Panc1 (cell line): ENCODE measurements around the gene STAC. TPM values are rescaled to one million over a fixed set of nuclear protein-coding genes. Genes with fewer than 3 reads are reported as not detected.

ENCODE experiments used
- ATAC-seq: fragments of 200-7000 bp; cut with Tn5 transposase; 2 replicates; pipeline ENCODE4 v1.9.1; 2020; ENCODE audit warnings: mild to moderate bottlenecking, moderate library complexity
- BruUV-seq: library from RNA; stranded (reverse); fragments of 400-500 nt; replicated peaks from 2 replicates; lab custom pipeline; 2021; lab: Mats Ljungman, UMichigan
- CTCF ChIA-PET: fragments of 300-600 bp; sonication (Branson Sonifier 250); formaldehyde crosslinking; loops from one replicate; lab custom pipeline; 2022; ENCODE audit warnings: antibody characterized with exemption; lab: Charles Lee
- POLR2A ChIA-PET: fragments of 300-600 bp; sonication (Branson Sonifier 250); formaldehyde crosslinking; loops from one replicate; lab custom pipeline; 2022; ENCODE audit warnings: antibody characterized with exemption; lab: Charles Lee
- DNase-seq: peaks from one replicate; pipeline ENCODE4 v3.0.0-alpha.2; 2010; ENCODE audit warnings: low read depth, low spot score
- H3K27ac ChIP-seq: 2 replicates; pipeline ENCODE4 v1.5.1; 2011; ENCODE audit warnings: mild to moderate bottlenecking, low read length, inconsistent platforms
- H3K27me3 ChIP-seq: fragments of 200-500 bp; sonication (Bioruptor generic); 2 replicates; pipeline ENCODE4 v1.6.0; 2014; ENCODE audit warnings: low read length, inconsistent platforms; ENCODE audit not compliant: control insufficient read depth, insufficient read depth
- H3K36me3 ChIP-seq: fragments of 200-500 bp; sonication (Bioruptor generic); 2 replicates; pipeline ENCODE4 v1.5.1; 2014; ENCODE audit warnings: inconsistent platforms, mild to moderate bottlenecking, low read length, moderate library complexity; ENCODE audit not compliant: control insufficient read depth, insufficient read depth
- H3K4me1 ChIP-seq: 2 replicates; pipeline ENCODE4 v1.5.1; 2011; ENCODE audit warnings: inconsistent platforms, mild to moderate bottlenecking, low read length, moderate library complexity; ENCODE audit not compliant: control insufficient read depth, insufficient read depth
- H3K4me3 ChIP-seq, 2 experiments: 2 replicates each; pipeline ENCODE4 v1.5.1; 2011 to 2012; ENCODE audit warnings: low read depth in 2 of 2, low read length in 2 of 2, mild to moderate bottlenecking in 2 of 2, inconsistent platforms in 1 of 2, moderate library complexity in 1 of 2
- H3K9me3 ChIP-seq: fragments of 200-500 bp; sonication (Bioruptor generic); 2 replicates; pipeline ENCODE4 v1.5.1; 2014; ENCODE audit warnings: low read depth, mild to moderate bottlenecking, inconsistent platforms, low read length, moderate library complexity; ENCODE audit not compliant: control insufficient read depth, insufficient read depth
- CTCF ChIP-seq: fragments of 450-650 bp; IDR thresholded peaks from 2 replicates; pipeline ENCODE4 v1.5.1; 2017; ENCODE audit warnings: mild to moderate bottlenecking
- POLR2AphosphoS5 ChIP-seq: IDR thresholded peaks from 2 replicates; pipeline ENCODE4 v1.6.1; 2012; ENCODE audit warnings: mild to moderate bottlenecking, low read depth, low read length, moderate library complexity
- REST ChIP-seq, 2 experiments: IDR thresholded peaks; 2 replicates each; pipeline ENCODE4 v1.6.1; 2011 to 2012; ENCODE audit warnings: low read depth in 2 of 2, control low read depth in 1 of 2, low read length in 1 of 2, mild to moderate bottlenecking in 1 of 2, moderate library complexity in 1 of 2; ENCODE audit not compliant: insufficient read depth in 1 of 2
- SIN3A ChIP-seq: IDR thresholded peaks from 2 replicates; pipeline ENCODE4 v1.6.1; 2012; ENCODE audit warnings: low read depth, mild to moderate bottlenecking, low read length, moderate library complexity, borderline replicate concordance; ENCODE audit not compliant: insufficient read depth
- TCF7L2 ChIP-seq: IDR thresholded peaks from 2 replicates; pipeline ENCODE4 v1.6.1; 2011; ENCODE audit warnings: mild to moderate bottlenecking, low read depth, low read length, inconsistent platforms
- in situ Hi-C: cut with HindIII; loops from 2 replicates; pipeline ENCODE4 v1.10.0; 2016; ENCODE audit warnings: low sequenced_read_pairs, low pct_unique_long_range_greater_than_20kb
- intact Hi-C: fragments of 100-400 bp; cut with micrococcal nuclease; formaldehyde crosslinking; loops from one replicate; pipeline ENCODE4 v1.10.0; 2022; ENCODE audit not compliant: unreplicated experiment
- total RNA-seq: library from RNA; stranded (reverse); gene quantifications from one replicate; pipeline ENCODE4 v1.2.1, GENCODE V29; 2021; ENCODE audit not compliant: unreplicated experiment

STAC gene
- total RNA-seq, 1 experiment from 2014 or later = 18.8 TPM

GRCh38 chr3:36393563-36393962 lies 13.3 kb downstream of the STAC start:
- H3K36me3 ChIP-seq = no peaks in the 10 kb centered on the region
- BruUV-seq = no TSS peak
- no peak for ATAC-seq
- TF ChIP-seq CTCF (no peak), POLR2AphosphoS5 (no peak), SIN3A (no peak), TCF7L2 (no peak), REST (IDR thresholded peaks at IDR 0.05; ENCODE audit: insufficient read depth in 1 of 2, low read depth in 2 of 2, low read length in 1 of 2) (no peak)
- no peak for DNase-seq
- in situ Hi-C loops (no loop called here), intact Hi-C loops (no loop called here)
- no peaks in the 10 kb centered on the region for H3K27me3 ChIP-seq
- H3K9me3 ChIP-seq = no peaks in the 10 kb centered on the region
- H3K4me3 ChIP-seq = no peak overlapping the region
- H3K27ac ChIP-seq = no peak overlapping the region
- POLR2A ChIA-PET = no interaction called here
- H3K4me1 ChIP-seq = no peaks in the 10 kb centered on the region
- CTCF ChIA-PET = interaction anchor here (0.5 kb wide), 1 partner anchor 147 kb away, joined by 6 read pairs; no protein-coding TSS in a partner anchor

- H3K4me1 ChIP-seq = no peaks in the 10 kb centered on the region
- in situ Hi-C loops (no loop called here), intact Hi-C loops (no loop called here)
- DNase-seq (no peak), ATAC-seq (no peak)
- H3K36me3 ChIP-seq = no peaks in the 10 kb centered on the region
- no peak overlapping the region for H3K27ac ChIP-seq
- no peak for TF ChIP-seq REST (IDR thresholded peaks at IDR 0.05; ENCODE audit: insufficient read depth in 1 of 2, low read depth in 2 of 2, low read length in 1 of 2)
- TF ChIP-seq POLR2AphosphoS5 = no peak
- H3K27me3 ChIP-seq = no peaks in the 10 kb centered on the region
- ChIA-PET POLR2A (no interaction called here), CTCF (interaction anchor here (0.5 kb wide), 1 partner anchor 147 kb away, joined by 6 read pairs; no protein-coding TSS in a partner anchor)
- H3K4me3 ChIP-seq = no peak overlapping the region
- no TSS peak for BruUV-seq
- H3K9me3 ChIP-seq = no peaks in the 10 kb centered on the region
Observed at GRCh38 chr3:36394176-36394575, 13.9 kb downstream of the STAC start.
